ENCODE data around the gene KIAA0040. TPM values are rescaled to one million over a fixed set of nuclear protein-coding genes. Genes with fewer than 3 reads are reported as not detected.

KIAA0040 gene
- total RNA-seq, 3 donors from 2014 or later, result 16.1 to 19.7 (median 17.0) TPM

Other genes with a start within 250 kb of the KIAA0040 start
- 100 to 1,000 TPM; 288 to 331 (median 317) TPM for gene CACYBP, start 192.8 kb downstream of the KIAA0040 start, total RNA-seq
- 10 to 100 TPM; 26.1 to 28.5 (median 27.8) TPM for gene MRPS14, start 169.4 kb downstream of the KIAA0040 start, total RNA-seq
- gene TNN, start 124.9 kb downstream of the KIAA0040 start, total RNA-seq, result not detected

Measured in activated T-cell treated with anti-CD3 and anti-CD28 coated beads, Interleukin-2, amount 50 U/mL, for 4 hours (primary cell).